LNCaP clone FGC (cell line): ENCODE measurements around the gene ITCH.
"Not testable (repeated sequence)": the region's sequence is repeated elsewhere in the genome, so short reads cannot be mapped to it uniquely, and the experiment has no call there.

Source experiments
- DNase-seq: peaks from one replicate; pipeline ENCODE4 v3.0.0-alpha.2; 2011; ENCODE audit warnings: low read depth
- H3K4me3 ChIP-seq: 2 replicates; pipeline ENCODE4 v1.5.1; 2011; ENCODE audit warnings: mild to moderate bottlenecking, low read depth, low read length, control low read depth
- CTCF ChIP-seq: IDR thresholded peaks from 2 replicates; pipeline ENCODE4 v1.5.1; 2012; ENCODE audit warnings: mild to moderate bottlenecking; ENCODE audit not compliant: control insufficient read depth, insufficient read depth; ENCODE audit errors: extremely low read depth

The ITCH gene

GRCh38 chr20:34324541-34324940 lies 38.5 kb upstream of the ITCH start:
- TF ChIP-seq CTCF: no peak
- H3K4me3 ChIP-seq: no peak overlapping the region

GRCh38 chr20:34328207-34328606 lies 34.9 kb upstream of the ITCH start:
- H3K4me3 ChIP-seq, DNase-seq: not testable (repeated sequence)

More at GRCh38 chr20:34324541-34324940, 38.5 kb upstream of the ITCH start:
- no peak for DNase-seq

GRCh38 chr20:34328928-34329677 lies 34.0 kb upstream of the ITCH start:
- TF ChIP-seq CTCF: no peak
- no peak overlapping the region for H3K4me3 ChIP-seq
- DNase-seq: no peak

GRCh38 chr20:34330861-34331544 lies 32.1 kb upstream of the ITCH start:
- H3K4me3 ChIP-seq, DNase-seq: not testable (repeated sequence)

- H3K4me3 ChIP-seq: no peak overlapping the region
- TF ChIP-seq CTCF: no peak
- DNase-seq: no peak
Observed at GRCh38 chr20:34331838-34332237, 31.2 kb upstream of the ITCH start.

- H3K4me3 ChIP-seq: no peak overlapping the region
- DNase-seq: no peak
- no peak for TF ChIP-seq CTCF
Observed at GRCh38 chr20:34332262-34332920, 30.7 kb upstream of the ITCH start.

GRCh38 chr20:34333786-34334185 lies 29.3 kb upstream of the ITCH start:
- H3K4me3 ChIP-seq: no peak overlapping the region
- DNase-seq: no peak
- TF ChIP-seq CTCF: no peak
